ENCODE measurements around the gene SERPING1. TPM values are rescaled to one million over a fixed set of nuclear protein-coding genes. Genes with fewer than 3 reads are reported as not detected.

Gene SERPING1
- total RNA-seq, 1 donor = 31.5 TPM

GRCh38 chr11:57644748-57645688, 47.5 kb downstream of the SERPING1 start:
- no peak overlapping the region for H3K4me3 ChIP-seq (ENCODE audit: insufficient read depth, low read length)
- H3K36me3 ChIP-seq (ENCODE audit: insufficient read depth, low read length) = peaks cover 10% of the 10 kb centered on the region
- peaks cover 77% of the 10 kb centered on the region for H4K20me1 ChIP-seq (ENCODE audit: insufficient read depth, low read length)
- H3K4me1 ChIP-seq (ENCODE audit: insufficient read depth, low read length) = peaks cover 53% of the 10 kb centered on the region
- H3K27me3 ChIP-seq (ENCODE audit: insufficient read depth, low read length) = peaks cover 36% of the 10 kb centered on the region
- peak; percentile 87 for TF ChIP-seq CTCF (IDR thresholded peaks at IDR 0.05; ENCODE audit: extremely low read depth, low read depth, low read length)
- peaks cover 15% of the 10 kb centered on the region for H3K79me2 ChIP-seq (ENCODE audit: insufficient read depth, low read length)
- peak; percentile 94 for DNase-seq (ENCODE audit: insufficient read length, low spot score, missing footprints)
- H2AFZ ChIP-seq (ENCODE audit: low read length) = no peak overlapping the region
- H3K27ac ChIP-seq (ENCODE audit: low read depth, low read length) = no peak overlapping the region
- H3K4me2 ChIP-seq (ENCODE audit: insufficient read depth, low read length) = peak overlapping the region; percentile 51
- no peaks in the 10 kb centered on the region for H3K9me3 ChIP-seq (ENCODE audit: low read depth, low read length)

- peaks cover 51% of the 10 kb centered on the region for H3K4me1 ChIP-seq (ENCODE audit: insufficient read depth, low read length)
- peaks cover 8% of the 10 kb centered on the region for H3K79me2 ChIP-seq (ENCODE audit: insufficient read depth, low read length)
- H3K27ac ChIP-seq (ENCODE audit: low read depth, low read length) = no peak overlapping the region
These were observed 48.2 kb downstream of the SERPING1 start for GRCh38 chr11:57645689-57646085.

GRCh38 chr11:57646194-57646798, 48.8 kb downstream of the SERPING1 start:
- H2AFZ ChIP-seq (ENCODE audit: low read length) = no peak overlapping the region
- peaks cover 47% of the 10 kb centered on the region for H3K4me1 ChIP-seq (ENCODE audit: insufficient read depth, low read length)
- no peak overlapping the region for H3K4me3 ChIP-seq (ENCODE audit: insufficient read depth, low read length)
- peak; percentile 38 for DNase-seq (ENCODE audit: insufficient read length, low spot score, missing footprints)
- peaks cover 64% of the 10 kb centered on the region for H4K20me1 ChIP-seq (ENCODE audit: insufficient read depth, low read length)
- no peak overlapping the region for H3K27ac ChIP-seq (ENCODE audit: low read depth, low read length)
- H3K9me3 ChIP-seq (ENCODE audit: low read depth, low read length) = no peaks in the 10 kb centered on the region
- no peak for TF ChIP-seq CTCF (IDR thresholded peaks at IDR 0.05; ENCODE audit: extremely low read depth, low read depth, low read length)
- peaks cover 5% of the 10 kb centered on the region for H3K79me2 ChIP-seq (ENCODE audit: insufficient read depth, low read length)
- peaks cover 36% of the 10 kb centered on the region for H3K27me3 ChIP-seq (ENCODE audit: insufficient read depth, low read length)
- H3K4me2 ChIP-seq (ENCODE audit: insufficient read depth, low read length) = no peak overlapping the region
- H3K36me3 ChIP-seq (ENCODE audit: insufficient read depth, low read length) = peaks cover 4% of the 10 kb centered on the region

More at GRCh38 chr11:57645689-57646085, 48.2 kb downstream of the SERPING1 start:
- H3K9me3 ChIP-seq (ENCODE audit: low read depth, low read length) = no peaks in the 10 kb centered on the region
- no peak for TF ChIP-seq CTCF (IDR thresholded peaks at IDR 0.05; ENCODE audit: extremely low read depth, low read depth, low read length)
- H3K27me3 ChIP-seq (ENCODE audit: insufficient read depth, low read length) = peaks cover 36% of the 10 kb centered on the region
- no peak for DNase-seq (ENCODE audit: insufficient read length, low spot score, missing footprints)
- no peak overlapping the region for H2AFZ ChIP-seq (ENCODE audit: low read length)
- H3K4me2 ChIP-seq (ENCODE audit: insufficient read depth, low read length) = no peak overlapping the region
- peaks cover 70% of the 10 kb centered on the region for H4K20me1 ChIP-seq (ENCODE audit: insufficient read depth, low read length)
- H3K4me3 ChIP-seq (ENCODE audit: insufficient read depth, low read length) = no peak overlapping the region
- peaks cover 6% of the 10 kb centered on the region for H3K36me3 ChIP-seq (ENCODE audit: insufficient read depth, low read length)

- Histone ChIP-seq H4K20me1 (ENCODE audit: insufficient read depth, low read length) (peaks cover 59% of the 10 kb centered on the region), H3K27me3 (ENCODE audit: insufficient read depth, low read length) (peaks cover 36% of the 10 kb centered on the region), H3K27ac (ENCODE audit: low read depth, low read length) (no peak overlapping the region), H3K4me1 (ENCODE audit: insufficient read depth, low read length) (peaks cover 47% of the 10 kb centered on the region), H2AFZ (ENCODE audit: low read length) (no peak overlapping the region), H3K36me3 (ENCODE audit: insufficient read depth, low read length) (peaks cover 4% of the 10 kb centered on the region), H3K9me3 (ENCODE audit: low read depth, low read length) (no peaks in the 10 kb centered on the region), H3K79me2 (ENCODE audit: insufficient read depth, low read length) (peaks cover under 1% of the 10 kb centered on the region), H3K4me3 (ENCODE audit: insufficient read depth, low read length) (no peak overlapping the region), H3K4me2 (ENCODE audit: insufficient read depth, low read length) (peak overlapping the region; percentile 22)
- peak; percentile 11 for DNase-seq (ENCODE audit: insufficient read length, low spot score, missing footprints)
- no peak for TF ChIP-seq CTCF (IDR thresholded peaks at IDR 0.05; ENCODE audit: extremely low read depth, low read depth, low read length)
These were observed 49.4 kb downstream of the SERPING1 start for GRCh38 chr11:57646799-57647303.
